WTC11 (cell line): ENCODE data around the gene HAPLN1. TPM values are rescaled to one million over a fixed set of nuclear protein-coding genes. Genes with fewer than 3 reads are reported as not detected.

ENCODE experiments used
- ATAC-seq: fragments of 200-7000 bp; cut with Tn5 transposase; 2 replicates; pipeline ENCODE4 v1.10.0; 2021; ENCODE audit warnings: mild to moderate bottlenecking, moderate library complexity
- CTCF ChIA-PET: fragments of 300-600 bp; sonication (Branson Sonifier 250); formaldehyde crosslinking; loops from one replicate; lab custom pipeline; 2021; ENCODE audit warnings: antibody characterized with exemption; lab: Charles Lee
- POLR2A ChIA-PET: fragments of 350-600 bp; sonication (Branson Sonifier 250); formaldehyde crosslinking; loops from one replicate; lab custom pipeline; 2021; ENCODE audit warnings: antibody characterized with exemption; lab: Charles Lee
- DNase-seq: peaks from one replicate; pipeline ENCODE4 v3.0.0; 2021; ENCODE audit warnings: low spot score
- H3K27ac Mint-ChIP-seq: 2 replicates; pipeline ENCODE4 v1.8.0; 2021; ENCODE audit warnings: mixed read lengths
- H3K27me3 Mint-ChIP-seq: 2 replicates; pipeline ENCODE4 v1.8.0; 2021; ENCODE audit warnings: low read depth, mild to moderate bottlenecking, moderate library complexity, mixed read lengths
- H3K36me3 Mint-ChIP-seq: 2 replicates; pipeline ENCODE4 v1.8.0; 2021; ENCODE audit warnings: mixed read lengths
- H3K4me1 Mint-ChIP-seq: 2 replicates; pipeline ENCODE4 v1.8.0; 2022; ENCODE audit warnings: mixed read lengths
- H3K4me3 Mint-ChIP-seq: 2 replicates; pipeline ENCODE4 v1.8.0; 2021; ENCODE audit warnings: mild to moderate bottlenecking, moderate library complexity, mixed read lengths
- H3K9me3 Mint-ChIP-seq: 2 replicates; pipeline ENCODE4 v1.8.0; 2021; ENCODE audit warnings: mixed read lengths
- ATF1 ChIP-seq: sonication (generic); formaldehyde crosslinking; IDR thresholded peaks from 2 replicates; pipeline ENCODE4 v1.8.1; 2023; ENCODE audit warnings: mild to moderate bottlenecking, moderate library complexity, missing genetic modification reagents
- CTCF ChIP-seq: fragments of 200-600 bp; IDR thresholded peaks from 2 replicates; pipeline ENCODE4 v1.8.0; 2022; ENCODE audit warnings: antibody characterized with exemption
- EMX1 ChIP-seq: fragments of 250-450 bp; sonication (Bioruptor Pico); IDR thresholded peaks from 2 replicates; pipeline ENCODE4 v1.8.0; 2021; ENCODE audit warnings: mild to moderate bottlenecking
- HMGA2 ChIP-seq: fragments of 250-450 bp; sonication (Bioruptor Pico); IDR thresholded peaks from 2 replicates; pipeline ENCODE4 v1.4.0; 2021; ENCODE audit warnings: mild to moderate bottlenecking, moderate library complexity
- KAT7 ChIP-seq: sonication (generic); formaldehyde crosslinking; IDR thresholded peaks from 2 replicates; pipeline ENCODE4 v1.8.1; 2023; ENCODE audit warnings: missing genetic modification reagents, mild to moderate bottlenecking, borderline replicate concordance
- MXD4 ChIP-seq: fragments of 250-450 bp; sonication (Bioruptor Pico); IDR thresholded peaks from 2 replicates; pipeline ENCODE4 v1.8.0; 2021; ENCODE audit warnings: mild to moderate bottlenecking, moderate library complexity, borderline replicate concordance
- MYBL2 ChIP-seq: sonication (generic); formaldehyde crosslinking; IDR thresholded peaks from 2 replicates; pipeline ENCODE4 v1.8.1; 2023; ENCODE audit warnings: mild to moderate bottlenecking, moderate library complexity, missing genetic modification reagents
- OVOL2 ChIP-seq: fragments of 250-450 bp; sonication (Bioruptor Pico); IDR thresholded peaks from 2 replicates; pipeline ENCODE4 v1.9.0; 2021; ENCODE audit warnings: mild to moderate bottlenecking, borderline replicate concordance
- SMAD3 ChIP-seq: sonication (generic); formaldehyde crosslinking; IDR thresholded peaks from 2 replicates; pipeline ENCODE4 v1.8.0; 2022; ENCODE audit warnings: missing genetic modification reagents, mild to moderate bottlenecking, borderline replicate concordance
- SMAD4 ChIP-seq: sonication (generic); formaldehyde crosslinking; IDR thresholded peaks from 2 replicates; pipeline ENCODE4 v1.8.0; 2022; ENCODE audit warnings: mild to moderate bottlenecking, missing genetic modification reagents
- TCF7 ChIP-seq: sonication (generic); formaldehyde crosslinking; IDR thresholded peaks from 2 replicates; pipeline ENCODE4 v1.8.0; 2022; ENCODE audit warnings: mild to moderate bottlenecking, low read depth, missing genetic modification reagents, moderate library complexity
- TP53 ChIP-seq: sonication (generic); formaldehyde crosslinking; IDR thresholded peaks from 2 replicates; pipeline ENCODE4 v1.8.1; 2023; ENCODE audit warnings: mild to moderate bottlenecking, missing genetic modification reagents
- ZNF138 ChIP-seq: sonication (generic); formaldehyde crosslinking; conservative IDR thresholded peaks from 2 replicates; pipeline ENCODE4 v1.8.1; 2022; ENCODE audit warnings: mild to moderate bottlenecking, moderate library complexity, missing genetic modification reagents
- ZNF281 ChIP-seq: sonication (generic); formaldehyde crosslinking; IDR thresholded peaks from 2 replicates; pipeline ENCODE4 v1.8.0; 2023; ENCODE audit warnings: mild to moderate bottlenecking, missing genetic modification reagents
- ZNF317 ChIP-seq: sonication (generic); formaldehyde crosslinking; IDR thresholded peaks from 2 replicates; pipeline ENCODE4 v1.8.1; 2023; ENCODE audit warnings: low read depth, mild to moderate bottlenecking, moderate library complexity, missing genetic modification reagents, borderline replicate concordance
- ZNF416 ChIP-seq: fragments of 250-450 bp; sonication (Bioruptor Pico); IDR thresholded peaks from 2 replicates; pipeline ENCODE4 v1.9.0; 2021; ENCODE audit warnings: mild to moderate bottlenecking, inconsistent platforms
- ZNF512 ChIP-seq: sonication (generic); formaldehyde crosslinking; IDR thresholded peaks from 2 replicates; pipeline ENCODE4 v1.8.1; 2022; ENCODE audit warnings: missing genetic modification reagents, borderline replicate concordance
- total RNA-seq: library from RNA; stranded (reverse); gene quantifications from 3 replicates; pipeline ENCODE4 v1.2.3, GENCODE V29; 2021
- TF ChIP-seq, protein P1 (sequence below): sonication (generic); formaldehyde crosslinking; IDR thresholded peaks from 2 replicates; pipeline ENCODE4 v1.8.1; 2023; ENCODE audit warnings: mild to moderate bottlenecking, missing genetic modification reagents
- TF ChIP-seq, protein P2 (sequence below): fragments of 250-450 bp; sonication (Bioruptor Pico); IDR thresholded peaks from 2 replicates; pipeline ENCODE4 v2.1.2; 2022; ENCODE audit warnings: mild to moderate bottlenecking, moderate library complexity
- TF ChIP-seq, protein P3 (sequence below): fragments of 250-450 bp; sonication (Bioruptor Pico); conservative IDR thresholded peaks from 2 replicates; pipeline ENCODE4 v1.9.0; 2021; ENCODE audit warnings: mild to moderate bottlenecking
- TF ChIP-seq, protein P4 (sequence below): fragments of 250-450 bp; sonication (Bioruptor Pico); IDR thresholded peaks from 2 replicates; pipeline ENCODE4 v1.9.0; 2021; ENCODE audit warnings: moderate library complexity, mild to moderate bottlenecking, inconsistent platforms, borderline replicate concordance
- TF ChIP-seq, protein P5 (sequence below): fragments of 250-450 bp; sonication (Bioruptor Pico); IDR thresholded peaks from 2 replicates; pipeline ENCODE4 v1.9.0; 2021; ENCODE audit warnings: mild to moderate bottlenecking

The HAPLN1 gene
- total RNA-seq, 1 experiment from 2014 or later = 9.4 TPM

GRCh38 chr5:83672646-83673045 is 48.0 kb downstream of the HAPLN1 start (continued):
- TF ChIP-seq, protein P1, sequence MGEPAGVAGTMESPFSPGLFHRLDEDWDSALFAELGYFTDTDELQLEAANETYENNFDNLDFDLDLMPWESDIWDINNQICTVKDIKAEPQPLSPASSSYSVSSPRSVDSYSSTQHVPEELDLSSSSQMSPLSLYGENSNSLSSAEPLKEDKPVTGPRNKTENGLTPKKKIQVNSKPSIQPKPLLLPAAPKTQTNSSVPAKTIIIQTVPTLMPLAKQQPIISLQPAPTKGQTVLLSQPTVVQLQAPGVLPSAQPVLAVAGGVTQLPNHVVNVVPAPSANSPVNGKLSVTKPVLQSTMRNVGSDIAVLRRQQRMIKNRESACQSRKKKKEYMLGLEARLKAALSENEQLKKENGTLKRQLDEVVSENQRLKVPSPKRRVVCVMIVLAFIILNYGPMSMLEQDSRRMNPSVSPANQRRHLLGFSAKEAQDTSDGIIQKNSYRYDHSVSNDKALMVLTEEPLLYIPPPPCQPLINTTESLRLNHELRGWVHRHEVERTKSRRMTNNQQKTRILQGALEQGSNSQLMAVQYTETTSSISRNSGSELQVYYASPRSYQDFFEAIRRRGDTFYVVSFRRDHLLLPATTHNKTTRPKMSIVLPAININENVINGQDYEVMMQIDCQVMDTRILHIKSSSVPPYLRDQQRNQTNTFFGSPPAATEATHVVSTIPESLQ = no peak
- TF ChIP-seq CTCF (no peak), HMGA2 (CRISPR knock-in tag) (no peak), ZNF512 (no peak), KAT7 (CRISPR knock-in tag) (no peak), TCF7 (CRISPR knock-in tag) (no peak)
- TF ChIP-seq, protein P2, sequence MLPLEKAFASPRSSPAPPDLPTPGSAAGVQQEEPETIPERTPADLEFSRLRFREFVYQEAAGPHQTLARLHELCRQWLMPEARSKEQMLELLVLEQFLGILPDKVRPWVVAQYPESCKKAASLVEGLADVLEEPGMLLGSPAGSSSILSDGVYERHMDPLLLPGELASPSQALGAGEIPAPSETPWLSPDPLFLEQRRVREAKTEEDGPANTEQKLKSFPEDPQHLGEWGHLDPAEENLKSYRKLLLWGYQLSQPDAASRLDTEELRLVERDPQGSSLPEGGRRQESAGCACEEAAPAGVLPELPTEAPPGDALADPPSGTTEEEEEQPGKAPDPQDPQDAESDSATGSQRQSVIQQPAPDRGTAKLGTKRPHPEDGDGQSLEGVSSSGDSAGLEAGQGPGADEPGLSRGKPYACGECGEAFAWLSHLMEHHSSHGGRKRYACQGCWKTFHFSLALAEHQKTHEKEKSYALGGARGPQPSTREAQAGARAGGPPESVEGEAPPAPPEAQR (CRISPR knock-in tag) = no peak

DNA sequence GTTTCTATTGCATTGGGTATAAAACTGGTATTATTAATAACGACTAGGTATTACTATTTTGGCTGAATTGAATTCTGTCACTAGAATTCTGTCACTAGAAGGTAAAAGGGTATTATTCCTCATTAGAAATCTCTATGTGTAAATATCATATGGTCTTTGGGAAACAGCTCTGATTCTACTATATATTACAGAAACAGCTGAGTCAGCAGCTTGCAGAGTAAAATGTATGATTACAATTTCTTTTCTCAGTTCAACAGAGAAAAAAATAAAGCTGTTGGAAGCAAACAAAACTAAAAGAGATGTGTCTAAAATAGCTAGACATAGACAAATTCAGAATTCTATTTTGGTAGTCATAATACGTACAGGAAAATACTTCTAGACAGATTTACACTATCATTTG is 48.5 kb downstream of the HAPLN1 start:
- Mint-ChIP-seq H3K36me3 (peaks cover 2% of the 10 kb centered on the region), H3K4me3 (no peak overlapping the region), H3K27me3 (no peaks in the 10 kb centered on the region), H3K4me1 (0 out of 2 replicates have a peak, but pooled peaks cover 9% of the 10 kb centered on the region), H3K27ac (no peak overlapping the region), H3K9me3 (0 out of 2 replicates have a peak, but pooled peaks cover 3% of the 10 kb centered on the region)
- DNase-seq (no peak), ATAC-seq (no peak)
- ChIA-PET POLR2A (no interaction called here), CTCF (interaction anchor here (1.0 kb wide), 1 partner anchor 11 kb away, joined by 3 read pairs; no protein-coding TSS in a partner anchor)
- TF ChIP-seq ZNF281 = no peak
- no peak for TF ChIP-seq ZNF416 (CRISPR knock-in tag)
- no peak for TF ChIP-seq EMX1 (CRISPR knock-in tag)
- no peak for TF ChIP-seq MYBL2 (CRISPR knock-in tag)
- TF ChIP-seq TP53 (CRISPR knock-in tag) = no peak
- no peak for TF ChIP-seq OVOL2 (CRISPR knock-in tag)
- TF ChIP-seq, protein P3, sequence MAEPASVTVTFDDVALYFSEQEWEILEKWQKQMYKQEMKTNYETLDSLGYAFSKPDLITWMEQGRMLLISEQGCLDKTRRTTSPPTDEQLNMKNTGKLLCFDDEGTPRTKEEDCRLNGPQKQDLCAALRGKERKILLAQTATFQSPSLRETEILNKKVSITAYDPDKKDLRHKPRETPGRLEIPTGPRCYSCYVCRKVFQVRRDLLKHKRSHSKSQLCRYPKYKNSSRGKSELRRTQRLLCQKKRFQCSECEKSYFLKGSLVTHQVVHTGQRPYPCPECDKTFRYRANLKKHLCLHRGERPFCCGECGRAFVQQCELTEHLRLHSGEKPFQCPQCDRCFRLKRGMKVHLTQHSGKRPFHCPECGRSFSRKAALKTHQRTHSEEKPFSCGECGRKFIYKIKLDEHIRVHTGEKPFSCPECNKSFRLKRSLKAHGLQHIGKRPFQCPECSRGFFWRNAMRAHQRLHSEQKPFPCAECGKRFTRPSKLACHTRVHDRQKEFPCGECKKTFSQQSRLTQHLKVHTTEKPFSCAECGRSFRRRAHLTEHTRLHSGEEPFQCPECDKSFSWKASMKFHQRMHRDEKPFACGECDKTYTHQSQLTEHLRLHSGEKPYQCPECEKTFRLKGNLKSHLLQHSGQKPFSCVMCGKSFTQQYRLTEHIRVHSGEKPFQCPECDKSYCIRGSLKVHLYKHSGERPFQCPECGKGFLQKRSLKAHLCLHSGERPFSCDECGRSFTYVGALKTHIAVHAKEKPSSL (CRISPR knock-in tag) = no peak
- TF ChIP-seq ZNF317 (CRISPR knock-in tag) = no peak
- no peak for TF ChIP-seq SMAD4 (CRISPR knock-in tag)
- TF ChIP-seq ATF1 (CRISPR knock-in tag) = no peak
- TF ChIP-seq, protein P4, sequence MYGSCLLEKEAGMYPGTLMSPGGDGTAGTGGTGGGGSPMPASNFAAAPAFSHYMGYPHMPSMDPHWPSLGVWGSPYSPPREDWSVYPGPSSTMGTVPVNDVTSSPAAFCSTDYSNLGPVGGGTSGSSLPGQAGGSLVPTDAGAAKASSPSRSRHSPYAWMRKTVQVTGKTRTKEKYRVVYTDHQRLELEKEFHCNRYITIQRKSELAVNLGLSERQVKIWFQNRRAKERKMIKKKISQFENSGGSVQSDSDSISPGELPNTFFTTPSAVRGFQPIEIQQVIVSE (CRISPR knock-in tag) = no peak
- TF ChIP-seq SMAD3 = no peak
- TF ChIP-seq ZNF512 = no peak
- TF ChIP-seq ZNF138 (CRISPR knock-in tag) = no peak
- no peak for TF ChIP-seq MXD4 (CRISPR knock-in tag)
- TF ChIP-seq, protein P5, sequence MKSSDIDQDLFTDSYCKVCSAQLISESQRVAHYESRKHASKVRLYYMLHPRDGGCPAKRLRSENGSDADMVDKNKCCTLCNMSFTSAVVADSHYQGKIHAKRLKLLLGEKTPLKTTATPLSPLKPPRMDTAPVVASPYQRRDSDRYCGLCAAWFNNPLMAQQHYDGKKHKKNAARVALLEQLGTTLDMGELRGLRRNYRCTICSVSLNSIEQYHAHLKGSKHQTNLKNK (CRISPR knock-in tag) = no peak
